Measurements from ENCODE around the gene TBCD.

Gene TBCD

GRCh38 chr17:82786427-82786826 is 34.6 kb downstream of the TBCD start:
- Histone ChIP-seq H3K27me3 (no peaks in the 10 kb centered on the region), H3K4me3 (ENCODE audit: low read depth, low read length) (no peak overlapping the region), H3K9me3 (no peaks in the 10 kb centered on the region), H3K4me1 (no peaks in the 10 kb centered on the region; the same call in 1 of the 2 replicates), H3K36me3 (peaks cover 14% of the 10 kb centered on the region)
- DNase-seq = no peak
- TF ChIP-seq, protein P1, sequence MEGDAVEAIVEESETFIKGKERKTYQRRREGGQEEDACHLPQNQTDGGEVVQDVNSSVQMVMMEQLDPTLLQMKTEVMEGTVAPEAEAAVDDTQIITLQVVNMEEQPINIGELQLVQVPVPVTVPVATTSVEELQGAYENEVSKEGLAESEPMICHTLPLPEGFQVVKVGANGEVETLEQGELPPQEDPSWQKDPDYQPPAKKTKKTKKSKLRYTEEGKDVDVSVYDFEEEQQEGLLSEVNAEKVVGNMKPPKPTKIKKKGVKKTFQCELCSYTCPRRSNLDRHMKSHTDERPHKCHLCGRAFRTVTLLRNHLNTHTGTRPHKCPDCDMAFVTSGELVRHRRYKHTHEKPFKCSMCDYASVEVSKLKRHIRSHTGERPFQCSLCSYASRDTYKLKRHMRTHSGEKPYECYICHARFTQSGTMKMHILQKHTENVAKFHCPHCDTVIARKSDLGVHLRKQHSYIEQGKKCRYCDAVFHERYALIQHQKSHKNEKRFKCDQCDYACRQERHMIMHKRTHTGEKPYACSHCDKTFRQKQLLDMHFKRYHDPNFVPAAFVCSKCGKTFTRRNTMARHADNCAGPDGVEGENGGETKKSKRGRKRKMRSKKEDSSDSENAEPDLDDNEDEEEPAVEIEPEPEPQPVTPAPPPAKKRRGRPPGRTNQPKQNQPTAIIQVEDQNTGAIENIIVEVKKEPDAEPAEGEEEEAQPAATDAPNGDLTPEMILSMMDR (IDR thresholded peaks at IDR 0.05; ENCODE audit: low read depth, low read length) = no peak

DNA sequence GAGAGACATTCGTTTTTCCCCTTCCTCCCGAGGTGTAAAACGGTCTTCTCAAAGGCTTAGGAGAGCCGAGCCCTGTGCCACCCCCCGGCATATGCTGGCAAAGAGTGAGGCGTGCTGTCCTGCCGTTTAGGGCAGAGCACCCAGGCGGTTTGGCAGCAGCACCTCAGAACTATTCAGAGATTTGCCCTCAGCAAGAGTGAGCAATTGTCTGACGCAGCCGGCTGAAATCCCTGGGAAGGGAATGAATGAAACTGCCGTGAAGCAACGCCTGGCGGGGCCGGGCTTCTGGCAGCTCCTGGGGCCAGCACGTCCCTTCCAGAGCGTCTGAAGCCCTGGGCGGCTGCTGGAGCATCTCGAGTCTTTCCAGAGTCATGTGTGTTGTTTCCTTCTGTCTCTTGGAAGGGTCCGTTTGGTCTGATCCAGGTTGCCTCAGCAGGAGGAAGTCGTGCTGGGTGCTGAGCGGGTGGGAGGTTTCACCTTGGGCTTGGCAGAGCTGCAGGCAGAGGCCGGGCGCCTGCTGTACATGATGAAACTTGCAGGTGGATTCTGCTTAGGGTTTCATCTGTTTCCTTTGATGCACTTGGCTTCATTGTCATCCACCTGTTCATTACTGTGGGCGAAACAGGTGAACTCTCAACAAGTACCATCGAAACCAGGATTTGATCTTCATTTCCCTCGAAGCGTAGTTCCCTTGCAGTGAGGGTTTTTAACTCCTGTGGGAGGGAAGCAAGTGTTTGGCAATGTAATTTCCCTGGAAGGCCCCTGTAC is 35.4 kb downstream of the TBCD start:
- no peaks in the 10 kb centered on the region for H3K9me3 ChIP-seq
- TF ChIP-seq, protein P1 (IDR thresholded peaks at IDR 0.05; ENCODE audit: low read depth, low read length) = no peak
- no peaks in the 10 kb centered on the region for H3K4me1 ChIP-seq
- peaks cover 8% of the 10 kb centered on the region for H3K36me3 ChIP-seq
- no peak overlapping the region for H3K4me3 ChIP-seq (ENCODE audit: low read depth, low read length)
- no peaks in the 10 kb centered on the region for H3K27me3 ChIP-seq
- DNase-seq = no peak

DNA sequence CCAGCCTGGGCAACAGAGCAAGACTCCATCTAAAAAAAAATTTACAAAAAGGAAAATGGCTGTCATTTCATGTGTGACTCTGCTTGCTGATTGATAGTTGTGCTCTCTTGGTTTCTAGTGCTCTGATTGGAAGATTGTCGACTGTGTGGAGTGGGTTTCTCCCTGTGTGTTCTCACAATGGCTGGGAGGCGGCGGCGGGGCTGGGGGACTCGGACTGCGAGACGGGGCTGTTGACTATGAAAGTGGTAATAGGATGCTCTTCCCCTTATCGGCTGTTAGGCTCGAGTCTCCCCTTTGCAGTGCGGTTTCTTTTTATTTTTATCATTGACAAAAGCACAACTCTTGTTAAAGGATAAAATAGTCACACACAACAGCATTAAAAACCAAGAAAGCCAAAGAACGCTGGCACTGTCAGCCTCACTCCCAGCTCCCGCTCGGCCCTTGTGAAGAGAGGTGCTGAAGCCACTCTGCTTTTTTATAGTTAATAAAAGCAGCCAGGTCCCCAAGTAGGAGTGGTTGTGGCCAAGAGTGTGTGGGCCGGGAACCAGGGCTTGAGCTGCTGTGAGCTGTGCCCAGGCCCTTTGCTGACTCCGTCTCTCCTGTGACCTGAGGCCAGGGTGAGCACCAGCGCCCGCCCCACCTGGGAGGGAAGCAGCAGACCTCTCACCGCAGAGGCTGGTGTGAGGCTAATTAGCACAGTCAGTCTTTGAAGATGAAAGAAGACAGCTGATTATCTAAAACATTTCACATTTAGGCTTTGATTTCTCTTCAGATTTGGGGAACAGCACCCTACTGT is 36.5 kb downstream of the TBCD start:
- TF ChIP-seq, protein P1 (IDR thresholded peaks at IDR 0.05; ENCODE audit: low read depth, low read length) = no peak
- H3K36me3 ChIP-seq = peaks cover 6% of the 10 kb centered on the region
- DNase-seq = no peak
- H3K9me3 ChIP-seq = no peaks in the 10 kb centered on the region
- no peaks in the 10 kb centered on the region for H3K27me3 ChIP-seq
- no peaks in the 10 kb centered on the region for H3K4me1 ChIP-seq
- no peak overlapping the region for H3K4me3 ChIP-seq (ENCODE audit: low read depth, low read length)

- Histone ChIP-seq H3K9me3 (no peaks in the 10 kb centered on the region), H3K4me3 (ENCODE audit: low read depth, low read length) (no peak overlapping the region), H3K36me3 (peaks cover 4% of the 10 kb centered on the region), H3K4me1 (no peaks in the 10 kb centered on the region), H3K27me3 (no peaks in the 10 kb centered on the region)
- no peak for DNase-seq
- TF ChIP-seq, protein P1 (IDR thresholded peaks at IDR 0.05; ENCODE audit: low read depth, low read length) = no peak
These were observed 37.3 kb downstream of the TBCD start for GRCh38 chr17:82789051-82789592.

DNA sequence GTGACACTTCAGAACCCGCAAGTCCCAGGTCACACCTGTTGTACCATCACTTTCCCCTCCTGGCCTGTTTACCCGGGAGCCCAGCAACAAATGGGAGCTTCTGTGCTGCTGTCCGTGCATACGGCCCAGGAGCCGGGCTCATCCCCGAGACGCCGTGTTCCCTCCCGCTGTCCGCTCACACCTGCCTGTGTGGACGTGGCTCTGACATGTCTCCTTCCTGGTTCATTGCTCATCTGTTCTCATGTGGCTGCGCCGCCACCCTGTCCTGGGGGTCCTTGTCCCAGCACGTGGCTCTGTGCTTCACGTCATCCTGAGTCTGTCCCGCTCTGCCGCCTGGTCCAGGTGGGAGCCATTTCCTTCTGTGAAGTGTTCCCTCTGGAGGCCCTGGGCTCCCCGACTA is 37.9 kb downstream of the TBCD start:
- Histone ChIP-seq H3K4me1 (no peaks in the 10 kb centered on the region), H3K9me3 (no peaks in the 10 kb centered on the region), H3K4me3 (ENCODE audit: low read depth, low read length) (no peak overlapping the region), H3K36me3 (no peaks in the 10 kb centered on the region; the same call in 1 of the 2 replicates), H3K27me3 (no peaks in the 10 kb centered on the region)
- TF ChIP-seq, protein P1 (IDR thresholded peaks at IDR 0.05; ENCODE audit: low read depth, low read length) = no peak
- no peak for DNase-seq
